NCI-H146 (cell line): ENCODE data around the gene DOK7.

Experiments
- DNase-seq: peaks from one replicate; lab custom pipeline; 2025; lab: John Stamatoyannopoulos, UW

Gene DOK7

GRCh38 chr4:3462790-3463415 is at the start of gene DOK7:
DOK7 (plus strand) TSS chr4:3463306; CDS start chr4:3463376, 70 bp downstream.
- peak; percentile 18 for DNase-seq

- DNase-seq: no peak
Observed at GRCh38 chr4:3413675-3414420, 49.3 kb upstream of the DOK7 start.

GRCh38 chr4:3414421-3415279 is 48.5 kb upstream of the DOK7 start:
- DNase-seq: no peak

- no peak for DNase-seq
Observed at GRCh38 chr4:3415471-3416141, 47.5 kb upstream of the DOK7 start.

GRCh38 chr4:3416270-3416669 is 46.8 kb upstream of the DOK7 start:
- DNase-seq: no peak

GRCh38 chr4:3416821-3417221 is 46.3 kb upstream of the DOK7 start:
- no peak for DNase-seq

- no peak for DNase-seq
Observed at GRCh38 chr4:3417448-3417847, 45.7 kb upstream of the DOK7 start.

- no peak for DNase-seq
Observed at GRCh38 chr4:3418029-3418762, 44.9 kb upstream of the DOK7 start.

- DNase-seq: no peak
Observed at GRCh38 chr4:3419836-3420605, 43.1 kb upstream of the DOK7 start.

- no peak for DNase-seq
Observed at GRCh38 chr4:3420606-3420955, 42.5 kb upstream of the DOK7 start.

- no peak for DNase-seq
Observed at GRCh38 chr4:3420956-3421355, 42.1 kb upstream of the DOK7 start.

GRCh38 chr4:3421470-3421869 is 41.6 kb upstream of the DOK7 start:
- DNase-seq: no peak

GRCh38 chr4:3422241-3422801 is 40.8 kb upstream of the DOK7 start:
- no peak for DNase-seq

GRCh38 chr4:3422808-3423297 is 40.3 kb upstream of the DOK7 start:
- DNase-seq: no peak

GRCh38 chr4:3423406-3423805 is 39.7 kb upstream of the DOK7 start:
- no peak for DNase-seq

- peak; percentile 81 for DNase-seq
Observed at GRCh38 chr4:3423952-3424351, 39.2 kb upstream of the DOK7 start.

GRCh38 chr4:3424522-3425095 is 38.5 kb upstream of the DOK7 start:
- no peak for DNase-seq

- DNase-seq: no peak
Observed at GRCh38 chr4:3426465-3427133, 36.5 kb upstream of the DOK7 start.

GRCh38 chr4:3427134-3427476 is 36.0 kb upstream of the DOK7 start:
- DNase-seq: no peak
